ENCODE measurements around the gene LBH. TPM values are rescaled to one million over a fixed set of nuclear protein-coding genes. Genes with fewer than 3 reads are reported as not detected.

The LBH gene
- total and polyA plus RNA-seq, 4 donors = 22.9 to 133 (median 81.3) TPM

DNA sequence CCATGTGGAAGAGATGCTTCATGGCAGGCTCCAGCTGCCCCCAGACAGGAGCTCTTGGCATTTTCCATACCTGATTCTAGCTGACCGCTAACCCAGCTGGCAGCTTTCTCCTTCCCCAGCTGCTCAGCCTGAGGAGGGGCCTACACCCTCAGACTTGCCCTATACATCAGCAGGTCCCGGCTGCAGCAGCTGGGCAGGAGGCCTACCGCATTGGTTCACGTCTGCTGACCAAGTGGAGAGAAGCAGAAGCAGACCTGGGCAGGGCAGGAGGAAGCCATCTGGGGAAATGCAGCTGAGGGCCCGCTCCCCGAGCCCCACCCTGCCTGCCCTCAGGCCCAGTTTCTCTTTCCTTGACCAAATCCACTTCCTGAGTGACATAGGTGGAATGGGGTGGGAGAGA is 50.7 kb downstream of the LBH start:
- Histone ChIP-seq H3K9me3 (ENCODE audit: control insufficient read depth in 4 of 4, insufficient read depth in 3 of 4, low read length in 3 of 4) (no peaks in the 10 kb centered on the region), H3K9ac (ENCODE audit: insufficient read depth in 1 of 2, low read length in 2 of 2) (no peak overlapping the region), H3K36me3 (ENCODE audit: control insufficient read depth in 4 of 4, insufficient read depth in 4 of 4, low read length in 4 of 4) (no peaks in the 10 kb centered on the region), H3K27ac (ENCODE audit: low read depth in 1 of 2, low read length in 1 of 2) (no peak overlapping the region), H3K4me3 (no peak overlapping the region), H3K4me1 (ENCODE audit: control insufficient read depth in 5 of 5, insufficient read depth in 5 of 5, low read length in 5 of 5) (peaks cover 0 to 1% (median 0%) of the 10 kb centered on the region in 5 donors), H3K27me3 (ENCODE audit: control insufficient read depth in 3 of 3, insufficient read depth in 3 of 3, low read length in 2 of 3) (no peaks in the 10 kb centered on the region)
- DNase-seq = no peak
- no peak for ATAC-seq (ENCODE audit: insufficient read depth, low FRiP score)
- TF ChIP-seq, protein P1, sequence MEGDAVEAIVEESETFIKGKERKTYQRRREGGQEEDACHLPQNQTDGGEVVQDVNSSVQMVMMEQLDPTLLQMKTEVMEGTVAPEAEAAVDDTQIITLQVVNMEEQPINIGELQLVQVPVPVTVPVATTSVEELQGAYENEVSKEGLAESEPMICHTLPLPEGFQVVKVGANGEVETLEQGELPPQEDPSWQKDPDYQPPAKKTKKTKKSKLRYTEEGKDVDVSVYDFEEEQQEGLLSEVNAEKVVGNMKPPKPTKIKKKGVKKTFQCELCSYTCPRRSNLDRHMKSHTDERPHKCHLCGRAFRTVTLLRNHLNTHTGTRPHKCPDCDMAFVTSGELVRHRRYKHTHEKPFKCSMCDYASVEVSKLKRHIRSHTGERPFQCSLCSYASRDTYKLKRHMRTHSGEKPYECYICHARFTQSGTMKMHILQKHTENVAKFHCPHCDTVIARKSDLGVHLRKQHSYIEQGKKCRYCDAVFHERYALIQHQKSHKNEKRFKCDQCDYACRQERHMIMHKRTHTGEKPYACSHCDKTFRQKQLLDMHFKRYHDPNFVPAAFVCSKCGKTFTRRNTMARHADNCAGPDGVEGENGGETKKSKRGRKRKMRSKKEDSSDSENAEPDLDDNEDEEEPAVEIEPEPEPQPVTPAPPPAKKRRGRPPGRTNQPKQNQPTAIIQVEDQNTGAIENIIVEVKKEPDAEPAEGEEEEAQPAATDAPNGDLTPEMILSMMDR (IDR thresholded peaks at IDR 0.05; ENCODE audit: control extremely low read depth, extremely low read depth) = no peak
- 87 to 97% methylated on average over 5 to 6 of the region's 6 CpGs for WGBS, 2 donors

DNA sequence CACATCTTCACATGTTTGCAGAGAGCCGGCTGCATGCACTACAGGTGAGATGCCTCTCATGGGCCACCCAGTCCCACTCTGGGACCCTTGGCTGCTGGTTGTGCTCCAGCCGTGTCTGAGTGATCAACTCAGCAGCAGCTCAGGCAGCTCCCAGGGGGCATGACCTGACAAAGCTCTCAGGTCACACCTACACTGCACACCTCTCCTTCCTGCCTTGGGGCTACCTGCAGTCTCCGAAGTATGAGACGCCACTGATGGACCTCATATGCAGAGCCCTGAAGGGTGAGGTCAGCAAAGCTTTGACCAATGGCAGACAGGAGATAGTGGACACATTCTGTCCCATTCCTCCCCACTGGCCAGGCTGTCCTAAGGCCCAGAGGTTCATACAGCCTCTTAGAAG is 51.4 kb downstream of the LBH start:
- Histone ChIP-seq H3K27ac (ENCODE audit: low read depth in 1 of 2, low read length in 1 of 2) (no peak overlapping the region), H3K9ac (ENCODE audit: insufficient read depth in 1 of 2, low read length in 2 of 2) (no peak overlapping the region), H3K36me3 (ENCODE audit: control insufficient read depth in 4 of 4, insufficient read depth in 4 of 4, low read length in 4 of 4) (no peaks in the 10 kb centered on the region), H3K4me1 (ENCODE audit: control insufficient read depth in 5 of 5, insufficient read depth in 5 of 5, low read length in 5 of 5) (peaks cover 0 to 8% (median 0%) of the 10 kb centered on the region in 5 donors), H3K9me3 (ENCODE audit: control insufficient read depth in 4 of 4, insufficient read depth in 3 of 4, low read length in 3 of 4) (no peaks in the 10 kb centered on the region), H3K4me3 (no peak overlapping the region), H3K27me3 (ENCODE audit: control insufficient read depth in 3 of 3, insufficient read depth in 3 of 3, low read length in 2 of 3) (no peaks in the 10 kb centered on the region)
- ATAC-seq (ENCODE audit: insufficient read depth, low FRiP score) (no peak), DNase-seq (no peak)
- WGBS, 2 donors = 97 to 98% methylated on average over 4 of the region's 4 CpGs
- TF ChIP-seq, protein P1 (IDR thresholded peaks at IDR 0.05; ENCODE audit: control extremely low read depth, extremely low read depth) = no peak

DNA sequence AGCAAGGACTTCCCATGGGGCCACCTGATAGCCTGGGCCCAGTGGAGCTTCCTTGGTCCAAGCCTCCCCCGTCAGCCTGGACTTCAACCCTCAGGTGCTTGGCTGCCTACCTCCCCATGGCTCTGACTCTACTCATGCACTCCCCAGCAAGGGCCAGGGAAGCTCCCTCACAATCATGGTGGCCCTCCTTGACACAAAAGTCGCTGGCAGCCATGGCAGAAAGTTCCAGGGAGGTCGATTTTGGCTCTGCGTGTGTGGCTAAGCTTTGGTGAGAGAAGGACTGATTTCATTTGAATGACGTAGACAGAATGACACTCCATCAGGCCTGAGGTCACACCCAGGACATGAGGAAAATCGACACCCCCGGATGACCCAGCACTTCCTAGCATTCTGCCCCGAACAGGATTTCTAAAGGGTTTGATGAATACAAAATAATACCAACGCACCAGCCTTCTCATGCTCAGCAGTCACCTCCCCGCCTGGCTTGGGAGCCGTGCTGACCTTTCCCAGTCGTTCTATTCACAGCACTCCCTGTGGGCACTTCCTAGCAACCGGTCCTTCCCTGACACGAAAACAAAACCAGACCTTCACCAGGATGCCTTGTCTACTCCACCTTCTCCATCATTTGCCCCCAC is 52.7 kb downstream of the LBH start:
- no peaks in the 10 kb centered on the region for H3K27me3 ChIP-seq (ENCODE audit: control insufficient read depth in 3 of 3, insufficient read depth in 3 of 3, low read length in 2 of 3)
- TF ChIP-seq, protein P1 (IDR thresholded peaks at IDR 0.05; ENCODE audit: control extremely low read depth, extremely low read depth) = no peak
- no peak for ATAC-seq (ENCODE audit: insufficient read depth, low FRiP score)
- H3K36me3 ChIP-seq (ENCODE audit: control insufficient read depth in 4 of 4, insufficient read depth in 4 of 4, low read length in 4 of 4) = no peaks in the 10 kb centered on the region
- no peak overlapping the region for H3K4me3 ChIP-seq
- no peak for DNase-seq
- H3K27ac ChIP-seq (ENCODE audit: low read depth in 1 of 2, low read length in 1 of 2) = no peak overlapping the region
- no peaks in the 10 kb centered on the region for H3K9me3 ChIP-seq (ENCODE audit: control insufficient read depth in 4 of 4, insufficient read depth in 3 of 4, low read length in 3 of 4)
- peaks cover 0 to 19% (median 5%) of the 10 kb centered on the region in 5 donors for H3K4me1 ChIP-seq (ENCODE audit: control insufficient read depth in 5 of 5, insufficient read depth in 5 of 5, low read length in 5 of 5)
- WGBS, 2 donors = 84 to 86% methylated on average over 14 of the region's 14 CpGs
- no peak overlapping the region for H3K9ac ChIP-seq (ENCODE audit: insufficient read depth in 1 of 2, low read length in 2 of 2)

DNA sequence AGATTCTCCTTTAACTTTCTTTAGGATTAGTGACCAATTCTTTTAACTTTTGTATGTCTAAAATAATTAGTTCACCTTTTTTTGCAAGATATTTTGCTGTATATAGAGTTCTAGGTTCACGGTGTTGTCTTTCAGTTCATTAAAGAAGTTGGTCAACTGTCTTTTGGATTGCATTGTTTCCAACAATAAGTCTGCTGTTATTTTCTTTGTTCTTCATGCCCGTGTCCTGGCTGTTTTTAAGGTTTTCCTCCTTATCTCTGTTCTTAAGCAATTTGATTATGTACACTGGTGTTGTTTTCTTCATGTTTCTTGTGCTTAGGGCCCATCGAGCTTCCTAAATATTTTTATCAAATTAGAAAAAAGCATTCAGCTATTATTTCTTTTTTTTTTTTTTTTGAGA is 54.4 kb downstream of the LBH start:
- Histone ChIP-seq H3K27ac (ENCODE audit: low read depth in 1 of 2, low read length in 1 of 2) (no peak overlapping the region), H3K4me3 (no peak overlapping the region), H3K27me3 (ENCODE audit: control insufficient read depth in 3 of 3, insufficient read depth in 3 of 3, low read length in 2 of 3) (no peaks in the 10 kb centered on the region), H3K9me3 (ENCODE audit: control insufficient read depth in 4 of 4, insufficient read depth in 3 of 4, low read length in 3 of 4) (no peaks in the 10 kb centered on the region), H3K9ac (ENCODE audit: insufficient read depth in 1 of 2, low read length in 2 of 2) (no peak overlapping the region), H3K36me3 (ENCODE audit: control insufficient read depth in 4 of 4, insufficient read depth in 4 of 4, low read length in 4 of 4) (no peaks in the 10 kb centered on the region), H3K4me1 (ENCODE audit: control insufficient read depth in 5 of 5, insufficient read depth in 5 of 5, low read length in 5 of 5) (peaks cover 0 to 19% (median 5%) of the 10 kb centered on the region in 5 donors)
- 91 to 96% methylated on average over 3 of the region's 3 CpGs for WGBS, 2 donors
- TF ChIP-seq, protein P1 (IDR thresholded peaks at IDR 0.05; ENCODE audit: control extremely low read depth, extremely low read depth) = no peak
- no peak for ATAC-seq (ENCODE audit: insufficient read depth, low FRiP score)
- DNase-seq = no peak
